Tibial nerve (tissue), 3 donors: ENCODE measurements around the gene PMP22.

Experiments
- POLR2A ChIP-seq, 2 donors: fragments of 450-650 bp; IDR thresholded peaks; one replicate each; pipeline ENCODE4 v1.6.1; 2017; ENCODE audit warnings: antibody characterized with exemption in 2 of 2, mild to moderate bottlenecking in 2 of 2, moderate library complexity in 2 of 2
- TF ChIP-seq, protein P1 (sequence below), 5 experiments: fragments of 200-600 bp in 3 of 5; fragments of 450-650 bp in 2 of 5; sonication (generic) in 3 of 5; IDR thresholded peaks; one replicate each; pipeline ENCODE4 v1.5.1; 2016 to 2019; ENCODE audit warnings: antibody characterized with exemption in 5 of 5, mild to moderate bottlenecking in 3 of 5, moderate library complexity in 2 of 5

DNA sequence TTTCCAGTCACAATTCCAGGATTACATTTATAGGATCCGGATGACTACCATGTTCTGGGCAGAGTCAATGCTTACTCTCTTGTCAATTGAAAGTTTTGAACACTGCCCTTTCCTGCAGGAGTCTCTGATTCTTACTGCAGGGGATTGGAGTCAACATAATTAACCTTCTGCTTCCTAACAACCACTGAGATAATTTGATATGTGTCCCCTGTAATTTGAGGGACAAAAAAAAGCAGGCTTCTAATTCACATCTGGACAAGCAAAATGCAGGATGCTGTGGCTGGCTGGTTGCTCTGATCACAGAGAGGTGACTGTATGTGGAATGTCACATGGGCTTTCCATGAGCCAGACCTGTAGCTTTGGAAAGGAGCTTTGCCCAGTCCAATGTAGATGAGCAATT lies 54.9 kb downstream of the PMP22 start:
- TF ChIP-seq, protein P1, sequence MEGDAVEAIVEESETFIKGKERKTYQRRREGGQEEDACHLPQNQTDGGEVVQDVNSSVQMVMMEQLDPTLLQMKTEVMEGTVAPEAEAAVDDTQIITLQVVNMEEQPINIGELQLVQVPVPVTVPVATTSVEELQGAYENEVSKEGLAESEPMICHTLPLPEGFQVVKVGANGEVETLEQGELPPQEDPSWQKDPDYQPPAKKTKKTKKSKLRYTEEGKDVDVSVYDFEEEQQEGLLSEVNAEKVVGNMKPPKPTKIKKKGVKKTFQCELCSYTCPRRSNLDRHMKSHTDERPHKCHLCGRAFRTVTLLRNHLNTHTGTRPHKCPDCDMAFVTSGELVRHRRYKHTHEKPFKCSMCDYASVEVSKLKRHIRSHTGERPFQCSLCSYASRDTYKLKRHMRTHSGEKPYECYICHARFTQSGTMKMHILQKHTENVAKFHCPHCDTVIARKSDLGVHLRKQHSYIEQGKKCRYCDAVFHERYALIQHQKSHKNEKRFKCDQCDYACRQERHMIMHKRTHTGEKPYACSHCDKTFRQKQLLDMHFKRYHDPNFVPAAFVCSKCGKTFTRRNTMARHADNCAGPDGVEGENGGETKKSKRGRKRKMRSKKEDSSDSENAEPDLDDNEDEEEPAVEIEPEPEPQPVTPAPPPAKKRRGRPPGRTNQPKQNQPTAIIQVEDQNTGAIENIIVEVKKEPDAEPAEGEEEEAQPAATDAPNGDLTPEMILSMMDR (IDR thresholded peaks at IDR 0.05): no peak
- no peak for TF ChIP-seq POLR2A (IDR thresholded peaks at IDR 0.05)
